Mesenchymal stem cell (in vitro differentiated cells and primary cell): ENCODE results near the gene RMRP.

ENCODE experiments used
- DNase-seq: peaks from one replicate; pipeline ENCODE4 v3.0.0-alpha.2; 2013
- H2AFZ ChIP-seq: one replicate; pipeline ENCODE4 v1.6.1; 2013; ENCODE audit warnings: low read depth, mild to moderate bottlenecking, control low read depth, inconsistent platforms, low read length, moderate library complexity
- H2AK5ac ChIP-seq: 2 replicates; pipeline ENCODE4 v1.6.1; 2013; ENCODE audit warnings: low read length, moderate library complexity, mild to moderate bottlenecking, inconsistent platforms; ENCODE audit not compliant: severe bottlenecking
- H2BK120ac ChIP-seq: one replicate; pipeline ENCODE4 v1.6.1; 2013; ENCODE audit warnings: low read depth, mild to moderate bottlenecking, inconsistent platforms, low read length, moderate library complexity
- H2BK12ac ChIP-seq, 2 experiments: one replicate each; pipeline ENCODE4 v1.6.1; 2013; ENCODE audit warnings: inconsistent platforms in 2 of 2, low read length in 2 of 2, mild to moderate bottlenecking in 2 of 2, moderate library complexity in 2 of 2, control low read depth in 1 of 2
- H2BK15ac ChIP-seq: one replicate; pipeline ENCODE4 v1.6.1; 2013; ENCODE audit warnings: mild to moderate bottlenecking, low read depth, inconsistent platforms; ENCODE audit not compliant: poor library complexity, severe bottlenecking
- H2BK5ac ChIP-seq: 2 replicates; pipeline ENCODE4 v1.6.1; 2013; ENCODE audit warnings: low read depth, mild to moderate bottlenecking, low read length, control low read depth, inconsistent platforms; ENCODE audit not compliant: poor library complexity, severe bottlenecking
- H3K14ac ChIP-seq, 2 experiments: one replicate each; pipeline ENCODE4 v1.6.1; 2013; ENCODE audit warnings: inconsistent platforms in 2 of 2, low read length in 2 of 2, control low read depth in 1 of 2, mild to moderate bottlenecking in 1 of 2, moderate library complexity in 1 of 2
- H3K18ac ChIP-seq, 2 experiments: one replicate each; pipeline ENCODE4 v1.6.1; 2013; ENCODE audit warnings: inconsistent platforms in 2 of 2, low read length in 2 of 2, control low read depth in 1 of 2, low read depth in 1 of 2, mild to moderate bottlenecking in 1 of 2
- H3K23ac ChIP-seq, 2 experiments: one replicate each; pipeline ENCODE4 v1.6.1; 2013; ENCODE audit warnings: inconsistent platforms in 2 of 2, low read length in 2 of 2, mild to moderate bottlenecking in 2 of 2, moderate library complexity in 2 of 2, control low read depth in 1 of 2
- H3K27ac ChIP-seq: 2 replicates; pipeline ENCODE4 v1.5.1; 2013; ENCODE audit warnings: mild to moderate bottlenecking, moderate library complexity, low read length, control low read depth, inconsistent platforms; ENCODE audit not compliant: poor library complexity, severe bottlenecking
- H3K27me3 ChIP-seq, 2 experiments: 2 replicates each; pipeline versions ENCODE4 v1.6.1 to v1.7.0; 2013; ENCODE audit warnings: low read length in 2 of 2, mild to moderate bottlenecking in 2 of 2, moderate library complexity in 2 of 2, control low read depth in 1 of 2, inconsistent platforms in 1 of 2; ENCODE audit not compliant: control insufficient read depth in 1 of 2, insufficient read depth in 1 of 2
- H3K36me3 ChIP-seq, 2 experiments: 2 replicates each; pipeline versions ENCODE4 v1.6.1 to v1.7.0; 2013; ENCODE audit warnings: low read length in 2 of 2, control low read depth in 1 of 2, inconsistent platforms in 1 of 2, low read depth in 1 of 2, mild to moderate bottlenecking in 1 of 2; ENCODE audit not compliant: insufficient read depth in 2 of 2, control insufficient read depth in 1 of 2
- H3K4ac ChIP-seq, 2 experiments: one replicate each; pipeline ENCODE4 v1.6.1; 2013; ENCODE audit warnings: inconsistent platforms in 2 of 2, low read length in 2 of 2, mild to moderate bottlenecking in 2 of 2, moderate library complexity in 2 of 2, control low read depth in 1 of 2, low read depth in 1 of 2
- H3K4me1 ChIP-seq: 2 replicates; pipeline ENCODE4 v1.6.1; 2013; ENCODE audit warnings: low read depth, low read length, control low read depth; ENCODE audit not compliant: control insufficient read depth, insufficient read depth
- H3K4me2 ChIP-seq: 2 replicates; pipeline ENCODE4 v1.6.1; 2013; ENCODE audit warnings: low read length, mild to moderate bottlenecking, inconsistent platforms; ENCODE audit not compliant: poor library complexity, severe bottlenecking
- H3K4me3 ChIP-seq, 2 experiments: 2 replicates each; pipeline versions ENCODE4 v1.5.1 to v1.7.0; 2013; ENCODE audit warnings: low read length in 2 of 2, mild to moderate bottlenecking in 2 of 2, control low read depth in 1 of 2, low read depth in 1 of 2; ENCODE audit not compliant: insufficient read depth in 1 of 2
- H3K79me1 ChIP-seq: replicated peaks from 2 replicates; pipeline ENCODE4 v1.6.1; 2013; ENCODE audit warnings: mild to moderate bottlenecking, control low read depth, low read length, inconsistent platforms; ENCODE audit not compliant: poor library complexity, severe bottlenecking
- H3K9ac ChIP-seq: 2 replicates; pipeline ENCODE4 v1.7.0; 2013; ENCODE audit warnings: mild to moderate bottlenecking, low read length, moderate library complexity
- H3K9me3 ChIP-seq: 2 replicates; pipeline ENCODE4 v1.7.0; 2013; ENCODE audit warnings: mild to moderate bottlenecking, low read length; ENCODE audit not compliant: control insufficient read depth
- H4K8ac ChIP-seq: one replicate; pipeline ENCODE4 v1.6.1; 2013; ENCODE audit warnings: inconsistent platforms, mild to moderate bottlenecking, low read length, moderate library complexity
- H4K91ac ChIP-seq: one replicate; pipeline ENCODE4 v1.6.1; 2013; ENCODE audit warnings: mild to moderate bottlenecking, low read length, inconsistent platforms
- WGBS: methylation state at CpG from one replicate; pipeline ENCODE4 v1.1.7; 2013; ENCODE audit warnings: mixed read lengths; 5-methylcytosine and 5-hydroxymethylcytosine counted together

RMRP gene

DNA sequence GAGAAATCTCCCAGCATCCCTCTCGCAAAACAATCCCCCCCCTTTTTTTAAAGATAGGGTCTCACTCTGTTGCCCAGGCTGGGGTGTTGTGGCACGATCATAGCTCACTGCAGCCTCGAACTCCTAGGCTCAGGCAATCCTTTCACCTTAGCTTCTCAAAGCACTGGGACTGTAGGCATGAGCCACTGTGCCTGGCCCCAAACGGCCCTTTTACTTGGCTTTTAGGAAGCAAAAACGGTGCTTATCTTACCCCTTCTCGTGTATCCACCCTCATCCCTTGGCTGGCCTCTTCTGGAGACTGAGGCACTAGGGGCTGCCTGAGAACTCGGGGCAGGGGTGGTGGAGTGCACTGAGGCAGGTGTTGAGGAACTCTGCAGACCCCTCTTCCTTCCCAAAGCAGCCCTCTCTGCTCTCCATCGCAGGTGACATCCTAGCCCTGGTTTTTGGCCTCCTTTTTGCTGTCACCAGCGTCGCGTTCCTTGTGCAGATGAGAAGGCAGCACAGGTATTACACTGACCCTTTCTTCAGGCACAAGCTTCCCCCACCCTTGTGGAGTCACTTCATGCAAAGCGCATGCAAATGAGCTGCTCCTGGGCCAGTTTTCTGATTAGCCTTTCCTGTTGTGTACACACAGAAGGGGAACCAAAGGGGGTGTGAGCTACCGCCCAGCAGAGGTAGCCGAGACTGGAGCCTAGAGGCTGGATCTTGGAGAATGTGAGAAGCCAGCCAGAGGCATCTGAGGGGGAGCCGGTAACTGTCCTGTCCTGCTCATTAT, 22.7 kb upstream of the RMRP start:
- Histone ChIP-seq H4K91ac (no peak overlapping the region), H4K8ac (peak overlapping the region; percentile 70), H2BK120ac (no peak overlapping the region), H3K9me3 (no peaks in the 10 kb centered on the region), H3K4ac (no peak overlapping the region), H3K4me1 (peaks cover 27% of the 10 kb centered on the region), H3K27me3 (peaks cover 0 to 9% of the 10 kb centered on the region in 2 experiments), H3K4me2 (no peak overlapping the region), H3K14ac (no peak overlapping the region), H3K9ac (no peak overlapping the region), H3K18ac (no peak overlapping the region), H2BK15ac (no peak overlapping the region), H2AFZ (no peak overlapping the region), H3K36me3 (peaks cover 44 to 46% of the 10 kb centered on the region in 2 experiments), H3K27ac (no peak overlapping the region), H3K4me3 (no peak overlapping the region), H2BK5ac (no peak overlapping the region), H3K79me1 (peaks cover 4% of the 10 kb centered on the region), H2BK12ac (no peak overlapping the region), H3K23ac (no peak overlapping the region), H2AK5ac (no peak overlapping the region)
- DNase-seq = no peak
- WGBS = 67% methylated on average over 14 of the region's 15 CpGs

DNA sequence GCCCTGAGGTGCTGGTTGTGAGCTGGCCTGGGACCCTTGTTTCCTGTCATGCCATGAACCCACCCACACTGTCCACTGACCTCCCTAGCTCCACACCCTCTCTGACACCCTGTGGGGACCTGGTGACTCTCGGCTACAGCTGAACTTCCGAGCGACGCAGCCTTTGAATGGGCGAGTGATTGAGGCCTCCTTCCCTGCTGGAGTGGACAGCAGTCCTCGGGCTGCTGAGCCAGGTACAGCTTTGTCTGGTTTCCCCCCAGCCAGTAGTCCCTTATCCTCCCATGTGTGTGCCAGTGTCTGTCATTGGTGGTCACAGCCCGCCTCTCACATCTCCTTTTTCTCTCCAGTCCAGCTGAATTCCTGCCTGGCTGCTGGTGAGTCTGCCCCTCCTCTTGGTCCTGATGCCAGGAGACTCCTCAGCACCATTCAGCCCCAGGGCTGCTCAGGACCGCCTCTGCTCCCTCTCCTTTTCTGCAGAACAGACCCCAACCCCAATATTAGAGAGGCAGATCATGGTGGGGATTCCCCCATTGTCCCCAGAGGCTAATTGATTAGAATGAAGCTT, 22.0 kb upstream of the RMRP start:
- Histone ChIP-seq H2AFZ (no peak overlapping the region), H3K4me3 (no peak overlapping the region), H3K9ac (no peak overlapping the region), H4K8ac (no peak overlapping the region), H3K23ac (no peak overlapping the region), H3K79me1 (peaks cover 4% of the 10 kb centered on the region), H3K18ac (no peak overlapping the region), H3K4me2 (no peak overlapping the region), H3K27ac (no peak overlapping the region), H3K27me3 (peaks cover 0 to 14% of the 10 kb centered on the region in 2 experiments), H2BK12ac (no peak overlapping the region), H2BK120ac (no peak overlapping the region), H2BK5ac (no peak overlapping the region), H3K4me1 (peaks cover 22% of the 10 kb centered on the region), H4K91ac (no peak overlapping the region), H3K4ac (peak overlapping the region in 1 of 2 experiments; percentile 24), H2AK5ac (no peak overlapping the region), H3K9me3 (no peaks in the 10 kb centered on the region), H2BK15ac (no peak overlapping the region), H3K36me3 (peaks cover 37 to 39% of the 10 kb centered on the region in 2 experiments), H3K14ac (no peak overlapping the region)
- DNase-seq = no peak
- WGBS = 96% methylated on average over 7 of the region's 8 CpGs

DNA sequence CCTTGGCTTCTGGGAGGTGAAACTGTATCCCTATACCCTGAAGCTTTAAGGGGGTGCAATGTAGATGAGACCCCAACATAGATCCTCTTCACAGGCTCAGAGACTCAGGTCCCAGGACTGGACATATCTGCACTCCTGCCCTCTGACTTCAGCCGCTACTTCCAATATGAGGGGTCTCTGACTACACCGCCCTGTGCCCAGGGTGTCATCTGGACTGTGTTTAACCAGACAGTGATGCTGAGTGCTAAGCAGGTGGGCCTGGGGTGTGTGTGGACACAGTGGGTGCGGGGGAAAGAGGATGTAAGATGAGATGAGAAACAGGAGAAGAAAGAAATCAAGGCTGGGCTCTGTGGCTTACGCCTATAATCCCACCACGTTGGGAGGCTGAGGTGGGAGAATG, 21.3 kb upstream of the RMRP start:
- Histone ChIP-seq H3K4me1 (peaks cover 15% of the 10 kb centered on the region), H3K27me3 (peaks cover 4 to 21% of the 10 kb centered on the region in 2 experiments), H3K18ac (no peak overlapping the region), H3K14ac (no peak overlapping the region), H3K4me2 (no peak overlapping the region), H4K8ac (no peak overlapping the region), H3K9ac (no peak overlapping the region), H2BK120ac (no peak overlapping the region), H3K79me1 (peaks cover 2% of the 10 kb centered on the region), H2AFZ (no peak overlapping the region), H4K91ac (peak overlapping the region; percentile 25), H3K23ac (no peak overlapping the region), H3K36me3 (peaks cover 30 to 32% of the 10 kb centered on the region in 2 experiments), H2AK5ac (peak overlapping the region; percentile 13), H2BK15ac (no peak overlapping the region), H3K9me3 (no peaks in the 10 kb centered on the region), H3K27ac (no peak overlapping the region), H2BK5ac (no peak overlapping the region), H3K4ac (no peak overlapping the region), H3K4me3 (no peak overlapping the region), H2BK12ac (peak overlapping the region in 1 of 2 experiments; percentile 25)
- WGBS = 88% methylated on average over 5 of the region's 5 CpGs
- no peak for DNase-seq

DNA sequence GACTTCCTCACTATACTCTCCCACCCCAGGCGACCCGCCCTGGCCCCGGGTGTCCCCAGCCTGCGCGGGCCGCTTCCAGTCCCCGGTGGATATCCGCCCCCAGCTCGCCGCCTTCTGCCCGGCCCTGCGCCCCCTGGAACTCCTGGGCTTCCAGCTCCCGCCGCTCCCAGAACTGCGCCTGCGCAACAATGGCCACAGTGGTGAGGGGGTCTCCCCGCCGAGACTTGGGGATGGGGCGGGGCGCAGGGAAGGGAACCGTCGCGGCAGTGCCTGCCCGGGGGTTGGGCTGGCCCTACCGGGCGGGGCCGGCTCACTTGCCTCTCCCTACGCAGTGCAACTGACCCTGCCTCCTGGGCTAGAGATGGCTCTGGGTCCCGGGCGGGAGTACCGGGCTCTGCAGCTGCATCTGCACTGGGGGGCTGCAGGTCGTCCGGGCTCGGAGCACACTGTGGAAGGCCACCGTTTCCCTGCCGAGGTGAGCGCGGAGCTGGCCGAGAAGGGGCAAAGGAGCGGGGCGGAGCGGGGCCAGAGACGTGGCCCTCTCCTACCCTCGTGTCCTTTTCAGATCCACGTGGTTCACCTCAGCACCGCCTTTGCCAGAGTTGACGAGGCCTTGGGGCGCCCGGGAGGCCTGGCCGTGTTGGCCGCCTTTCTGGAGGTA, 18.0 kb upstream of the RMRP start:
- Histone ChIP-seq H3K79me1 (no peaks in the 10 kb centered on the region), H3K4ac (peak overlapping the region; percentile 3 to 81), H2AFZ (peak overlapping the region; percentile 55), H3K18ac (peak overlapping the region; percentile 67 to 80), H3K4me3 (peak overlapping the region; percentile 55 to 75), H2BK5ac (no peak overlapping the region), H4K91ac (peak overlapping the region; percentile 85), H3K27me3 (peaks cover 4 to 24% of the 10 kb centered on the region in 2 experiments), H3K23ac (no peak overlapping the region), H3K4me1 (peaks cover 13% of the 10 kb centered on the region), H2BK12ac (peak overlapping the region; percentile 1 to 88), H3K9ac (peak overlapping the region; percentile 51), H3K4me2 (peak overlapping the region; percentile 78), H3K9me3 (no peaks in the 10 kb centered on the region), H4K8ac (peak overlapping the region; percentile 96), H2BK120ac (no peak overlapping the region), H3K14ac (peak overlapping the region in 1 of 2 experiments; percentile 79), H2BK15ac (peak overlapping the region; percentile 90), H3K36me3 (peaks cover 0 to 5% of the 10 kb centered on the region in 2 experiments), H3K27ac (no peak overlapping the region), H2AK5ac (no peak overlapping the region)
- DNase-seq = no peak
- WGBS = 15% methylated on average over 51 of the region's 51 CpGs
